Measurements from ENCODE around the gene SLC5A12.
"Not testable (repeated sequence)": the region's sequence is repeated elsewhere in the genome, so short reads cannot be mapped to it uniquely, and the experiment has no call there.

Gene SLC5A12

DNA sequence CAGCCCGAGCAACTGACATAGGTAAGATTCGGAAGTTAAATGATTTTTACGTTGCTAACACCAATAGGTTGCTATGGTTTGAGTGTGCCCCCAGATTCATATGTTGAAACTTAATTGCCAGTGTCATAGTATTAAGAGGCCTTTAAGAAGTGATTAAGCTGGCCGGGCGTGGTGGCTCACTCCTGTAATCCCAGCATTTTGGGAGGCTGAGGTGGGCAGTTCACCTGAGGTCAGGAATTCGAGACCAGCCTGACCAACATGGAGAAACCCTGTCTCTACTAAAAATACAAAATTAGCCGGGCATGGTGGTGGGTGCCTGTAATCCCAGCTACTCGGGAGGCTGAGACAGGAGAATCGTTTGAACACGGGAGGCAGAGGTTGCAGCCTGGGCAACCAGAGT is 78.5 kb downstream of the SLC5A12 start:
- DNase-seq: not testable (repeated sequence)

DNA sequence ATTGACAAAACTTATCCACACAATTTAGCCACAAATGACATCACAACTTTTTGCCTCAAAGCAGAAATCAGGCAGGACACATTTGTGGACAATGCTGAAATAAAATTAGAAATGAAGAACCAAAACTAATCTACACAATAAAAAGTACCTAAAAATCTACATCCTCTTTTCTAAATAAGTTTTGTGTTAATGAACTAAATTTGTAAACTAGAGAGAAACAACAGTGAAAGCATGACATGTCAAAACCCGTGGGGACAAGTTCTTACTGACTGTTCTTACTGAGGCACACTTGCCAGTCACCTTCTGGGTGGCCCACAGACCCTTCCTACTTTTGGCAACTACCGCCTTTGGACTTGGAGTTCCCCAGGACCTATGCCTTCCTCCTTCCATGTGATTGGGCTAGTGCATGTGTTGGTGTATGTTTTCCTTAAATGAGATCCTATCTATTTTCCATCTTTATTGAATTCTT is 89.1 kb downstream of the SLC5A12 start:
- no peak for DNase-seq

- no peak for DNase-seq
These were observed 95.5 kb downstream of the SLC5A12 start for GRCh38 chr11:26626346-26626745.

- DNase-seq: no peak
These were observed 98.7 kb downstream of the SLC5A12 start for GRCh38 chr11:26623076-26623659.

DNA sequence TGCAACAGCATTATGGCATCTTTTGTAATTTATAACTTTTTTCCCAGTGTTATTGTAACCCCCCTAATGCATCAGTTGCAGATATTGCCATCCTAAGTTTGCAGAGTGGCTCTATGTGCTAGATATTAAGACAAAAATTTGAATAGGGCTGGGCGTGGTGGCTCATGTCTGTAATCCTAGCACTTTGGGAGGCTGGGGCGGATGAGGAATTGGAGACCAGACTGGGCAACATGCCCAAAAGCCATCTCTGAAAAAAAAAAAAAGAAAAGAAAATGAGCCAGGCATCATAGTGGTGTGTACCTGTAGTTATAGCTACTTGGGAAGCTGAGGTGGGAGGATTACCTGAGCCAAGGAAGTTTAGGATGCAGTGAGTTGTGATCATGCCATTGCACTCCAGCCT is 99.7 kb downstream of the SLC5A12 start:
- DNase-seq: no peak

DNA sequence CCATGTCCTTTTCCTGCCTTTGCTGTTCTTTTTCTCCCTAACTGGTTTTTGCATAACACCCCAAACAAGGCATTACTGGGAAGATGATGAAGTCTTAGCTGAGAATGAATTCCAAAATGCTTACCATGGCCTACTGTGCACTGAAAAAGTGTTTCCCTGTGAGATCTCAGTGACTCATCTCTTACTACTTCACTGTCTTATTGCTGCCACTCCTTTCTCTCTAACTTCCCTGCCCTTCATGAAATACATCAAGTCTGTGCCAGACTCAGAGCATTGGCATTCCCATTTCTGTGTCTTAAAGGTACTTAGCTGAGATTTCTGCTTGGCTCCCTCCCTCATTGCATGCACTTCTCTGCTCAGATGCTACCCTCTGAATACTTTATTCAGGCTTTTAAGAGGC is 100.7 kb downstream of the SLC5A12 start:
- DNase-seq: no peak

DNA sequence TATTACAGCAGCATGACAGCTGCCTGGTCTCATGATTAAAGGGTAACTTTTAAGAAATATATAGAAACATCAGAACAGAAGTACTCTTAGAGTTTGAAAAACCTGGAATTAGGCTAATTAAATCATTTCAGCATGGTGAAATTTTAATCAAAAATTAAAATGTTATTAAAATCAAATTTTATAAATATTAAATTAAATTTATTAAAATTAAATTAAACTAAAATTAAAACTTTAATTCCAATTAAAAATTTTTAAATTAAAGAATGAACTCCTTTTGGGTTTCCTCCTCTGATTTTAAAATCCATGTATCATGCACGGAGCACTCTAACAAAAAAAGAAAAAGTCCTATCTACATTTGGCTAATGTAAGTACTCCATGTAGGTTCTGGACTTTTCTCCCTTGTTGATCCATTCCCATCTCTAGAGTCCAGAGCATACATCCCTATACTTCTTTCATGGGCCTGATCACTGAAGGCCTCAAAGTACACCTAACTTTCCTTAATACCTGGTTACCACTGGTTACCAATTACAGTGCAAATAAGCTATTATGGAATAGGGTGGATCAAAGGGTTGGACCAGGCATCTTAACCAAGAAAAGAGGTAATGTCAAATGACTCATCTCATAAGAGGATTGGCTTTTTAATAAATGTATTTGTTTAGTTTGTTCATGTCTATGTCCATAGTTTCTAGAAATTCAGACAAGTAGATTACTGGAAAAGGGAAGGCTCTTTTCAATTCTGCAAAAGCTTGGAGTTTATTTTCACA is 101.4 kb downstream of the SLC5A12 start:
- DNase-seq: no peak

DNA sequence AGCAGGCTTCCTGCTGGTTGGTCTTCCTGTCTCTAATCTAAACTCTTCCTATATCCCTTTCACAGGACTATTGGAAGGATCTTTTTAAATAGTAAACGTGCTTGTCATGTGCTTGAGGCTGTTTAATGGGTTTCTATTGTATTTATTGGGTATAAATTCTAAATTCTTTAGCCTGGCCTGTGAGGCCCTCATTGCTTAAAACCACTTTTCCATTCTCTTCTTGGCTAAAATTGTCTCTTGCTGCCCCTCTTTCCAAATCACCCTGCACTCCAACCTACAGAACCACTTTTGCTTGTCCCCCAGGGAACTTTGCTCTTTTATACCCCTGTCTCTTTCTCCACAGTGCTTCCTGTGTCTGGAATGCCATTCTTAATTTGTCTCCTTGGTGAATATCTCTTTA is 103.4 kb downstream of the SLC5A12 start:
- no peak for DNase-seq

All from inflammatory macrophage (primary cell).